Measurements from ENCODE around the gene ZNF552. TPM values are rescaled to one million over a fixed set of nuclear protein-coding genes. Genes with fewer than 3 reads are reported as not detected.
"Not testable (repeated sequence)": the region's sequence is repeated elsewhere in the genome, so short reads cannot be mapped to it uniquely, and the experiment has no call there.

Gene ZNF552
- 3.3 TPM for polyA plus RNA-seq (2012; ENCODE audit: insufficient read depth, insufficient read length, low read depth)

DNA sequence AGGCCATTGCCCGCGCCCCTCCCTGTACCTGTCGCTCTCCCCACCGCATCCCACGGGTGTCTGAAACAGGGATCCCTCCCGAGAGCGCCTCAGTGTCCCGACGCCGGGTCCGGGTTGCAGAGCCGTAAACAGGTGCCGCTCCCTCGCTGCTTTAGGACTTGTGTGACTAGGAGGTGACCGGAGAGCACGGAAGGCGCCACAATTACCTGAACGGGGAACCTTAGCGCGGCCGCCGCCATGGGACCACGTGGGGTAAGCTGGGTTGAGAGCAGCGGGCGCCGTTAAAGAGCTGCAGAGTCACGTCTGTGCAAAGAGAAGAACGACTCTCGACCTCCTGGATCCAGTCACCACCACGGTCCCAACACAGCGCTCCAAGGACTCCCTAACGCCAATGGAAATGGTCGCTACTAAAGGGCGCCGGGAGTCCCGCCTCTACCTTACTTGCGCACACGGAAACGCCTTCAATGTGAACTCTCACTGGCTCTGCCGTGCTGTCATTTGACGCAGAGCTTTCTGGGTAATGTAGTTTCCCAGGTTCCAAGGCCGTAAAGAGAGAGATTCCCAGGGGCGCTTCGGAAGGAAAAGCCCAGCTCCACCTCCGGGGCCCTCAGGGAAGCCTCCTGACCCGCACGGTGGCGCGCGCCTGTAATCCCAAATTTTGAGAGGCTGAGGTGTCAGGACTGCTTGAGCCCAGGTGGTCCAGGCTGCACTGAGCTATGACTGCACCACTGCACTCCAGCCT, at the start of gene ZNF552:
Gene ZNF552 (minus strand): TSS at position 409 of the 742 bp plus-strand sequence. CDS start 170 bp downstream, at position 239.
- H3K27me3 ChIP-seq, result no peaks in the 10 kb centered on the region
- TF ChIP-seq, protein P1, sequence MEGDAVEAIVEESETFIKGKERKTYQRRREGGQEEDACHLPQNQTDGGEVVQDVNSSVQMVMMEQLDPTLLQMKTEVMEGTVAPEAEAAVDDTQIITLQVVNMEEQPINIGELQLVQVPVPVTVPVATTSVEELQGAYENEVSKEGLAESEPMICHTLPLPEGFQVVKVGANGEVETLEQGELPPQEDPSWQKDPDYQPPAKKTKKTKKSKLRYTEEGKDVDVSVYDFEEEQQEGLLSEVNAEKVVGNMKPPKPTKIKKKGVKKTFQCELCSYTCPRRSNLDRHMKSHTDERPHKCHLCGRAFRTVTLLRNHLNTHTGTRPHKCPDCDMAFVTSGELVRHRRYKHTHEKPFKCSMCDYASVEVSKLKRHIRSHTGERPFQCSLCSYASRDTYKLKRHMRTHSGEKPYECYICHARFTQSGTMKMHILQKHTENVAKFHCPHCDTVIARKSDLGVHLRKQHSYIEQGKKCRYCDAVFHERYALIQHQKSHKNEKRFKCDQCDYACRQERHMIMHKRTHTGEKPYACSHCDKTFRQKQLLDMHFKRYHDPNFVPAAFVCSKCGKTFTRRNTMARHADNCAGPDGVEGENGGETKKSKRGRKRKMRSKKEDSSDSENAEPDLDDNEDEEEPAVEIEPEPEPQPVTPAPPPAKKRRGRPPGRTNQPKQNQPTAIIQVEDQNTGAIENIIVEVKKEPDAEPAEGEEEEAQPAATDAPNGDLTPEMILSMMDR (IDR thresholded peaks at IDR 0.05; ENCODE audit: low read depth, low read length), result no peak
- H3K36me3 ChIP-seq, result peaks cover 2% of the 10 kb centered on the region
- DNase-seq, result peak; percentile 86
- H3K9me3 ChIP-seq, result no peaks in the 10 kb centered on the region
- peak within 1 kb of the TSS; percentile 96 for H3K4me3 ChIP-seq (ENCODE audit: low read depth, low read length)
- no peaks in the 10 kb centered on the region for H3K4me1 ChIP-seq

DNA sequence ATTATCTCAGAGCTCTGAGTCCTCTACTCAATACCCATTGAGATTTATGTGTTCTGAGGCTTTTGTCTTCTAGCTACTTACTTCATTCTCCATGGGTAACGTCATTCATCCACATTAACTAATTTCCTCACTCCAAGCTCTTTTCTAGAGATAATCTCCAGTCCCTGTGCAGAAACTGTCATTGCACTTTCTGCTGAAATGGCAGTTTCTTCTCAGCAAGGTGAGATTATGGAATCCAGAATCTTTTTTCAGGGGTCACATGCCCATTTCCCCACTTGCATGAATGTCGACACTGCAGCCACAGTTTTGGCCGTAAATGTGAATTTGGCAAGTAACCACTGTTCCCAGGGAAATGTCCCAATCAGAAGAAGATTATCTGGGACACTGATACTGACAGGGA, 47.6 kb upstream of the ZNF552 start:
- not testable (repeated sequence) for H3K27me3 ChIP-seq; H3K4me3 ChIP-seq (ENCODE audit: low read depth, low read length); H3K4me1 ChIP-seq; H3K9me3 ChIP-seq; DNase-seq
- H3K36me3 ChIP-seq, result peaks cover 63% of the 10 kb centered on the region

DNA sequence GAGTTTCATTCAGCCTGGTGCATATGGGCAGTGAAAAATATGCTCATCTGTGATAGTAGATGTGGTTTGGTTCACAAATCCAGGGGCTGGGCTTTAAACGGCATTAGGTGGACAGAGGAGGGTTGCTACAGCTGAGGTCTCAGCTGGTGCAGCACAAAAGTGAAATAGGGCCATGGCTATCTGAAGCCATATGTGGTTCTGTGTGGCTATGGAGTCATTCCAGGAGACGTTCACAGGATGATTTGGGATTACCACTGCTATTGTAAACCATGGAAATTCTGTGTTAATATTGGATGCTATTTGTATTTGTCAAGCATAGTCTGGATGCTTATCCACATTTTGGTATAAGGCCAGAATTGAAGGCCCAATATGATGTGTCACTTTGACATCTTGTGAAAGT, 39.4 kb upstream of the ZNF552 start:
- H3K4me1 ChIP-seq; DNase-seq; H3K27me3 ChIP-seq; H3K4me3 ChIP-seq (ENCODE audit: low read depth, low read length); H3K9me3 ChIP-seq: not testable (repeated sequence)
- peaks cover 39% of the 10 kb centered on the region for H3K36me3 ChIP-seq

DNA sequence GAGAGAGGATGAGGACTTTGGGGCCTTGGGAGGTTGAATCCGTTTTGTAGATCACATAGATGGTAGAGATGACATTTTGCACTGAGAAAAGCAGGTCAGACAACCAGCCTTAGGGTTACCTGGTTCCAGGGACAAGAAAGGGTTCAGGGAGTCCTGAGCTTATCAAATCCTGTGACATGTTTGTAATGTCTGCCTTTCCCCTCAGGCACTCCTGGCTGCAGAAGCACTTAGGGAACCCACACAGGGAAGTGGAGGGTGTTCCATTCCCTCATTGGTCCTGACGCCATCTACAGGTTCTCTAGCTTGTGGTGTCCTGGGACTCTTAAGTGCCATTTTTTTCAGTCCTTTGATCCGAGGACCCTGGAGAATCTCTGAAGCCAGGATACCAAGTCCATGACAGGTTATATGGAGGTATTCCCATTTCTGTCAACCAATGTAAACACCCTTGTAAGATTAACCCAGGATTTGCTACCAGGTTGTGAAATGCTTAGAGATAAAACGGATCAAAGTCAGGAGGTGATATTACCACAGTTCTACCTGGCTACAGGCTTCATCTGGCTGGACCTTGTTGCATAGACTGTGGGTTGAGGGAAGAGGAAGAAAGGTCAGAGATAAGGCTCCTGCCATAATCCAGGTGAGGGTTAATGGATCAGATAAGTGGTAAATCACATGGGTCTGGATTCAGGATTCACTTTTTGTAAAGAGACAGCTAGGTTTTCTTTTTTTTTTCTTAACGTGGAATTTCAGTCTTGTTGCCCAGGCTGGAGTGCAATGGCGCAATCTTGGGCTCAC, 37.3 kb upstream of the ZNF552 start:
- not testable (repeated sequence) for H3K4me3 ChIP-seq (ENCODE audit: low read depth, low read length); H3K9me3 ChIP-seq; H3K27me3 ChIP-seq; DNase-seq; H3K4me1 ChIP-seq
- peaks cover 30% of the 10 kb centered on the region for H3K36me3 ChIP-seq

DNA sequence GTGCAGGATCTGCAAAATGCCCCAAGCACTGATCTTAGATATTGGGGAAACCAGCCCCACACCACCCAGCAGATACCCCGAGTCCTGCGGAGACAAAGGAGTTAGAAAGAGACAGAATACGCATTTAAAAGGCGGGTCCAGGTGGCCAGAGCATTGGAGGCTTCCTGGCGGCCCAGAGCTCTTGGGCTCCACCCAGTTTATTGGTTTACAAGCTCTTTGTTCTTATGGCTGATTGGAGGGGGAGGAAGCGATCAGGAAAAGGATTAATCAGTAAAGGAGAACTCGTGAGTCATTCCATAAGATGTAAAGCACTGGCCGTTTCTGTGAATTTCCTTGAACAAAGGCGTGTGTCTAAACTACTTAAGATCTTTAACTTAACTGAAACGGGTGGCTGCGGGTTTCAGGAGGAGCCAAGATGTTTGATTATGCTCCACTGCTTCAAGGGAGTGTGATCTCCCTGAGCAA, 35.9 kb upstream of the ZNF552 start:
- Histone ChIP-seq H3K36me3 (peaks cover 20% of the 10 kb centered on the region), H3K4me1 (no peaks in the 10 kb centered on the region), H3K4me3 (ENCODE audit: low read depth, low read length) (peak overlapping the region; percentile 84), H3K27me3 (no peaks in the 10 kb centered on the region), H3K9me3 (no peaks in the 10 kb centered on the region)
- TF ChIP-seq, protein P1 (IDR thresholded peaks at IDR 0.05; ENCODE audit: low read depth, low read length), result no peak
- DNase-seq, result peak; percentile 23

DNA sequence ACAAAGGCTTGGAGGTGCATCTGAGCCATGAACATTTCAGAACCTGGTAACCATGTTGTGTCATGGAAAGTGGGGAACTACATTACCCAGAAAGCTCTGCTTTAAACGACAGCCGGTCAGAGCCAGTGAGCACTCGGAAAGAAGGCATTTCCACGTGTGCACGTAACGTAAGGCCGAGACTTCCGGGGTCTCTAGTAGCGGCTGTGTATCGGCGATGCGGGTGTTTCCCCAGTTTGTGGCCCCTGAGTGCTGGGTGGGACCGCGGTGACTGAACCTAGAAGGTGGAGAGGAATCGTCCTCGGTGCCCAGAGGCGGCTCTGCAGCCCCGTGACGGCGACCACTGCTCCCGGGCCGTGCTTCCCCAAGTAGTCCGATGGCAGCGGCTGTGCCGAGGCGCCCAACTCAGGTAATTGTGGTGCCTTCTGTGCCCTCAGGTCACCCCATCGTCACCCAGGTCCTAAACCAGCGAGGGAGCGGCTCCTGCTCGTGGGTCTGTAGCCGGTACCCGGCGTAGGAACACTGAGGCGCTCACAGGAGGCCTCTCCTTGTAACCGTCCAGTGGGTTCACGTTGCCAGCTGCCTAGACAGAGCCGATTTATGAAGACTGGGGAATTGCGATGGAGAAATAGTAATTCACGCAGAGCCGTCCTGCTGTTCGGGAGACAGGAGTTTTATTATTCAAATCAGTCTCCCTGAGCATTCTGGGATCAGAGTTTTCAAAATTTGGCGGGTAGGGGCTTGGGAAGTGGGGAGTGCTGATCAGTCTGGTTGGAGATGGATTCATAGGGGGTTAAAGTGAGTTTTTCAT, 35.2 kb upstream of the ZNF552 start, which contains the start of gene ZNF587:
Gene ZNF587 (plus strand): TSS at position 194 of the 808 bp plus-strand sequence. CDS start 180 bp downstream, at position 374.
- peak; percentile 72 for DNase-seq
- peak within 1 kb of the TSS; percentile 84 for H3K4me3 ChIP-seq (ENCODE audit: low read depth, low read length)
- not testable (repeated sequence) for H3K9me3 ChIP-seq

DNA sequence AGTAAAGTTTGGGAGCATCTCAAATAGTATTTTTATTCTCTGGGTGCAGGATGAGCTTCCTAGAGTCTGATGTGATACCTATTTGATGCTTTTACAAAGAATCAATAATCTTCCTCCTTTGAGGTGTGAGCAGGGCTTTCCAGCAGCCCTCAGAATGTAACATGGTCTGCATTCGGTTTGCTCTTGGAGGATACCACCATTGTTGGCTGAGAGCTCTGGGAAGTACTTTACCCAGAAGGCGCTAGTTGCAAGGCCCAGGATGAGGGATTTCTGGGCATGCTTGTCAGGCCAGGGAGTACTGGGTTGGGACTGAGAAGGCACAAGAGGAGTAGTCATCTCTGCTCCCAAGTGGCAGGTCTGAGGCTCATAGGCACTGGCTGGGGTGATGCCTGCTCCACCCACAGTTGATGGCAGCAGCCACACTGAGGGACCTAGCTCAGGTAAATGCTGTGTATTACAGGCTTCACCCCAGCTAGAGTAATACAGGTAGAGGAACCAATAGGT, 34.5 kb upstream of the ZNF552 start:
- peak overlapping the region; percentile 84 for H3K4me3 ChIP-seq (ENCODE audit: low read depth, low read length)
- DNase-seq, H3K9me3 ChIP-seq, H3K27me3 ChIP-seq, H3K36me3 ChIP-seq, H3K4me1 ChIP-seq: not testable (repeated sequence)

More for the DNA sequence above, 35.2 kb upstream of the ZNF552 start, which contains the start of gene ZNF587:
- H3K27me3 ChIP-seq, H3K4me1 ChIP-seq: not testable (repeated sequence)
- peaks cover 14% of the 10 kb centered on the region for H3K36me3 ChIP-seq

DNA sequence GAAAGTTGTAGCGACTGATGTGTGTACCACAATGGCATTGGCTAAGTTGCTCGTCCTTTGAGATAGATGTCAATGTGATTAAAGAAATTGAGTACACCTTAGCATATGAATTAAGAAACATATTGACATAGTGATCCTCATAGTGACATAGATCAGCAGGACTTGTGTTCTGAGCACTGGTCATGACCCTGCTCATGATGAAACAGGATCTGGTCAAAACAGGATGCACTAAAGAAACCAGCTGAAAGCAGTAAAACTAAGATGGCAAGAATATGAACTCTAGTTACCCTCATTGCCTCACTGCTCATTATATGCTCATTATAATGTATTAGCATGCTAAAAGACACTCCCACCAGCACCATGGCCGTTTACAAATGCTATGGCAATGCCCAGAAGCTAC, 32.5 kb upstream of the ZNF552 start:
- H3K9me3 ChIP-seq; H3K4me3 ChIP-seq (ENCODE audit: low read depth, low read length): not testable (repeated sequence)
- H3K36me3 ChIP-seq, result peaks cover 12% of the 10 kb centered on the region

More for the DNA sequence above, 32.5 kb upstream of the ZNF552 start:
- not testable (repeated sequence) for DNase-seq, H3K27me3 ChIP-seq, H3K4me1 ChIP-seq
